Hepatic stellate cell (primary cell): ENCODE results near the gene SERPINA12.
A peak's percentile ranks its signal among the peaks of the same experiment; 100 is the strongest.
"Not testable (repeated sequence)": the region's sequence is repeated elsewhere in the genome, so short reads cannot be mapped to it uniquely, and the experiment has no call there.

Source experiments
- DNase-seq: peaks from one replicate; pipeline ENCODE4 v3.0.0; 2011; ENCODE audit warnings: low spot score

The SERPINA12 gene

GRCh38 chr14:94491511-94491910 lies 17.8 kb downstream of the SERPINA12 start:
- no peak for DNase-seq

GRCh38 chr14:94489336-94489735 lies 19.9 kb downstream of the SERPINA12 start:
- no peak for DNase-seq

- no peak for DNase-seq
Observed at GRCh38 chr14:94486883-94487282, 22.4 kb downstream of the SERPINA12 start.

DNA sequence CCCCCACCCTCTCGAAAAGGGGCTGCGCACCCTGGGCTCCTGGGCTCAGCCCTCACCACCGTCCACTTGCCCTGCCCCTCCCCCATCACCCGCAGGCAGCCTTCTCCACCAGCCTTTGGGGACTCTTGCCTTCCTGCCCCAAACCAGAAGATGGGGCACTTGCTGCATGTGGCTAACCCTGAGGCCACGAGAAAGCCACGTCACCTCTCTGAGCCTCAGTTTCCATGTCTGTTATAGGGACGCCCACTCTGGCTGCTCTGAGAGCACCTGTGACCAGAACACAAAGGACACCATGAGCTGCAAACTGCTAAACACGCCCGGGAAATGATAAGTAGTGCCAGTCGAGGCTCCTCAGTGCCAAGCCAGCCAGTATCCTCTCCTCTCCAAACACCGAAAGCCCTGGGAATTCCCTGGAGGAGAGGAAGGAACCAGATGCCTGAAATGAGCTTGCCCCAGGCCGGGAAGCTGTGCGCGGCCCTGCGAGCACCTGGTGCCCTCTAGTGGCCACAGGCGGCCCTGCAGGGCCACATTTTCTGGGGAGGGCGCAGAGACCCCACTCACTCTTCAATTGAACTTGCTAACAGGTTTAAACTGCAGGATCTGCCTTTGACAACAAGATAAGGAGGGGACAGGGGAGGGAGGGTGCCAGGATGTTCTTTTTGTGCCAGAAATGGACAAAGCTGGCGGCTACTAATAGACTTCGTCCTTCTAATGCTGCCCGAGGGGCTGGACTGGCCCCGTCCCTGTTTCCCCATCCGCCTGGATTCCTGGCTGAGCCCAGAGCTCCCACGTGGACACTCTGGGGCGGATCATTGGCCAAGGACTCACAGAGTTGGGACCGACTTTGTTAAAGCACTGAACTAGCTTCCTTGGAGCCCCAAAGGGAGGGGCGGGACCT lies 23.1 kb downstream of the SERPINA12 start:
- DNase-seq: peak; percentile 88

DNA sequence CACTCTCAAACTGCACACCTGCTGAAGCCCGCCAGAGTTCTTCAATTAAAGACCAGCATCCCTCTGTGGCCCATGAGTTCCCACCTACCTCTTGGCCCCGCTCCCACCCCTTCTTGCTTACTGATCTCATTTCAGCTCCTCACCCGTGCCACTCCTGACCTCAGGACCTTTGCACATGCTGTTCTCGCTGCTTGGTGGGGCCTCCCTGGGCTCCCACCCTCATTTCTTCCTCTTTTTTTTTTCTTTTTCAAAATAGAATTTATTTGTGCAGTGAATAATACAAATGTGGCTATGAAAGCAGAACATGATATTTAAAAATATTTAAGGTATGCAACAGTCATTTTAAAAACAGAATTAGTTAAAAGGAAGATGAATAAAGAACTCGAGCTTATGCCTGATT lies 24.8 kb downstream of the SERPINA12 start:
- no peak for DNase-seq

- DNase-seq: peak; percentile 35
Observed at GRCh38 chr14:94483729-94484275, 25.5 kb downstream of the SERPINA12 start.

DNA sequence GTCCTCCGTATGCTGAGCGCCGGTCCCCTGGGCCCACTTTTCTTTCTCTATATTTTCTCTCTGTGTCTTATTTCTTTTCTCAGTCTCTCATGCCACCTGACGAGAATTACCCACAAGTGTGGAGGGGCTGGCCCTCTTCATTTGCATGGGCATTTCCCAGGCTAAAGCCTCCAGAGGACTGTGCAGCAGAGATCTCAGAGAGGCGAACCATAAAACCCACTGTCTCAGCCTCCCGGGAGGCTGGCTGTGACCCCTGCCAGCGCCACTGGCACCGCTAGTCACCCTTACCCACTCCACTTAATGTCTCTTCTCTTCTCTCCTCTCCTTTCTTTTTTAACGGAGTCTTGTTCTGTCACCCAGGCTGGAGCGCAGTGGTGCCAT lies 26.2 kb downstream of the SERPINA12 start:
- no peak for DNase-seq

- DNase-seq: not testable (repeated sequence)
Observed at GRCh38 chr14:94482132-94483070, 26.9 kb downstream of the SERPINA12 start.

DNA sequence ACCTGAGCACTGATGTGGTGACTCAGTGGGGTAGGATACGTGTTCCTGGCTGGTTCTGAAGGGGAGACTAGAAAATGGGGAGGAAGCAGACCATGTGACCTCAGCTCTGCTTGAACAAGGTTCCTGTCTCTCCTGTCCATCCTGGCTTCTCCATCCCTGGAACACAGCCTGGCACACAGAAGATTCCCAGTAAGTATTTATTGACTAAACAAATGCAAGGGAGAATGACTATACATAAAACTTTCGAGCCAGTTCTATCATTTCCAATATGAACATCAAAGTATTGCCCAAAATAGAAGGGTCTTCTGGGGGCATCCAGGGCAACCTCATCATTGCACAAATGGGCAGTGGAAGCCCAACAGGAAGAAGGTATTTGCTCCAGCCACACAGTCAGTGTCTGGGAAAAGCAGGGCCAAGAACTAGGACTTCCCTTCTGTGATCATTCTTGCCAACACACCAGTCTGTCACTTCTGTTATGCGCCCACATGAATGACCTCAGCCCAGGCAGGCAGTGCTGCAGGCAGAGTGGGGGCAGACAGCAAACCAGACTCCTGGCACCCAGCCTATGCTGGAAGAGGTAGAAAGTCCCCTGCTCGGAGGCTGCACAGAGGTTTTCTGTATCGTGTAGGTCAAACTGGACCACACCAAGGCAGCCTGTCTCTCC lies 27.7 kb downstream of the SERPINA12 start:
- DNase-seq: peak; percentile 53

GRCh38 chr14:94480809-94481208 lies 28.5 kb downstream of the SERPINA12 start:
- no peak for DNase-seq

DNA sequence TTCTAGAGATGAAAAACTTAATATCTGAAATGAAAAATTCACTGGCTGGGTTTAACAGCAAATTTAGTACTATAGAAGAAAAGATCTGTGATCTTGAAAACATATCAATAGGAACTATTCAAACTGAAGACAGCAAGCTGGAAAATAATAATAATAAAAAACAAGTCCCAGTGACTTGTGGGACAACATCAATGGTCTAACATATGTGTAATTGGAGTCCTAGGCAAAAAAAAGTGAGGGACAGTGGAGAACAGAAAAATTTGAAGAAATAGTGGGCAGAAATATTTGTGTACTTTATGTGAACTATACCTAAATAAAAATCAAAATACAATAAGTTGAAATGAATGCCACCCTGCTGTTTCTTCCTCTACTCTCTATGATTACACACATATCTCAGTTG lies 30.8 kb downstream of the SERPINA12 start:
- no peak for DNase-seq

DNA sequence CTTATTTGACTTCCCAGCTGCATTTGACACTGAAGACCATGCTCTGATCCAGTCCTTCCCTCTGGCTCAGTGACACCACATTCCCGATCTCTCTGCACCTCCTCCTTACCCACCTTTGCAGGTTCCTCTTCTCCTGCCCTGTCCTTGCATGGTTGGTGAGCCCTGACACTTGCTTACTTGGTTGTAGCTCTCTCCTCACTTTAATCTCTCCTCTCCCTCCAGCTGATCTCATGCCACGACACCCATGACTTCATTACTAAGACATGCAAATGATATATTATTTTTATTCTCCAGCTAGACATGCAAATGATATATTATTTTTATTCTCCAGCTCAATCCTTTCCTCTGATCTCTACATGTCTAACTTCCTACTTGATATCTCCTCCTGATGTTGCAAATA lies 33.2 kb downstream of the SERPINA12 start, which contains the start of gene SERPINA9:
TSS of gene SERPINA9 (minus strand) at position 175 of the 400 bp plus-strand sequence. CDS start 6,357 bp downstream, outside the sequence.
- no peak for DNase-seq

DNA sequence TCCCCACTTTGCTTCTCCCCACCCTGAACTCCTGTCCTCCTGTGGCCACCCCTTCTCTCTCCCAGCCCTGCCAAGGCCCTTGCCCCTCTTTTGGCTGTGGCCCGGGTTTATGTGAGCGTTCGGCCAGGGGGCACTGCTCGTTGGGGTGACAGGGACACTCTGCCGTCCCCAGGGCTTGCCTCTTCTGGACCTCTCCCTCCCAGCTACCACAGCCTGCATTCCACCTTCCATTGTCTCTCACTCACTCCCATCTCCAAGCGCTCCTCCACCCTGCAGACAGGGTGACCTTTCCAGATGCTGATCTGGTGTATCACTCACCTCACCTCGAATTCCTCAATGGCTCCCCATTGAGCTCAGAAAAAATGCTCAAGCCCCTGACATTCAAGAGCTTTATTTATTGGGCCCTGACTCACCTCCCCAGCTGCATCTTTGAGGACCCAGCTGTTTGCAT lies 34.7 kb downstream of the SERPINA12 start:
- no peak for DNase-seq

- no peak for DNase-seq
Observed at GRCh38 chr14:94473666-94474410, 35.4 kb downstream of the SERPINA12 start.

DNA sequence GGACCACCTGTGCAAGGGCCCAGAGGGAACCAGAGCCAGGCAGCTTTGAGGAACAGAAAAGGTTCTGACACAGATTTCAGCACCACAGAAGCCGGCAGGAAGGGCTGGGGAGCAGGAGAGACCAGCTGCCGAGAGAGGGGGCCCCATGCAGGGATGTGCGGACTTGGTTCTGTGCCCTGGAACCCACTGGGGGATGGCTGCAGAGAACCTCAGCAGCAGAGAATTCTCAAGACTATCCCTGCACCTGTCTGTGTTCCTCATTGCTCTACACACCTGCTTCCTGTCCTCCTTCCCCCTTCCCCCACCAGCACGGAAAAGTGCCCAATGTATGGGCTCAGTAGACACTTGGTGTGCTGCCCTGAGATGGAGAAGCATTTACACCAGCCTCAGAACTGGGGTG lies 36.4 kb downstream of the SERPINA12 start:
- DNase-seq: no peak

DNA sequence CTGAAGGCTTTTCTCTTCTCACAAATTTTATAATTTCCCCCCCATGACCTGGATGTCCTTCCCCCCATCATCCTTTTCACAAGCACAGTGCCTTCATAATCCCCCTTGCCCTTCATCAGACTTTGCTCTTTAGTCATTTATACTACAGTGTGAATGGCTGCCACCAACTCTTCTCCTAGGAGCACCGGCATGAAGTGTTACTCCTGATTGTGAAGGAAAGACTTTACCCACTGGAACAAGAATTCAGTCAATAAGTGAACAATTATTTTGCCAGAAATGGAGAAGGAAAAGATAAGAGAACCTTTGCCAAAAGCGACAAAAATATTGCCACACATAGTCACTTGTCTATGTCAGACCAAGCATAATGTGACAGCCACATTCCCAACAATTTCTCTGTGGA lies 38.2 kb downstream of the SERPINA12 start:
- DNase-seq: no peak

DNA sequence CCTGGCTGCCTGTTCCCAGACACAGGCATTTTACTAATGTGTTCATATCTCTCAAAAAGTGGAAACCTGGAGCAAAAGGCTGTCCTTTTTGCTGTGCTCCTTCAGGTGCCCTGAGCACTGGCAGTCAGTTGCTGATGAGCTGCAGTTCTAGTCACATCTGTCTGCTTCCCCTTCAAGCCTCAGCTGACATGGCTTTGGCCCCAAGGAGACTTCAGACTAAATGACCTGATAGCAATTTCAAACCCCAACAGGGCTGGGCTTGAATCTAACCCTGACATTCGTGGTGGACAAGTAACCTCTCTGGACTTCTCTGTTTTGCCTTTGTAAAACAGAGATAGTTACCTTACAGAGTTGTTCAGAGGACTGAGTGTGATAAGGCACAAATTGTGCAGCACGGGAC lies 39.0 kb downstream of the SERPINA12 start:
- DNase-seq: no peak

GRCh38 chr14:94469261-94469660 lies 40.0 kb downstream of the SERPINA12 start:
- no peak for DNase-seq

DNA sequence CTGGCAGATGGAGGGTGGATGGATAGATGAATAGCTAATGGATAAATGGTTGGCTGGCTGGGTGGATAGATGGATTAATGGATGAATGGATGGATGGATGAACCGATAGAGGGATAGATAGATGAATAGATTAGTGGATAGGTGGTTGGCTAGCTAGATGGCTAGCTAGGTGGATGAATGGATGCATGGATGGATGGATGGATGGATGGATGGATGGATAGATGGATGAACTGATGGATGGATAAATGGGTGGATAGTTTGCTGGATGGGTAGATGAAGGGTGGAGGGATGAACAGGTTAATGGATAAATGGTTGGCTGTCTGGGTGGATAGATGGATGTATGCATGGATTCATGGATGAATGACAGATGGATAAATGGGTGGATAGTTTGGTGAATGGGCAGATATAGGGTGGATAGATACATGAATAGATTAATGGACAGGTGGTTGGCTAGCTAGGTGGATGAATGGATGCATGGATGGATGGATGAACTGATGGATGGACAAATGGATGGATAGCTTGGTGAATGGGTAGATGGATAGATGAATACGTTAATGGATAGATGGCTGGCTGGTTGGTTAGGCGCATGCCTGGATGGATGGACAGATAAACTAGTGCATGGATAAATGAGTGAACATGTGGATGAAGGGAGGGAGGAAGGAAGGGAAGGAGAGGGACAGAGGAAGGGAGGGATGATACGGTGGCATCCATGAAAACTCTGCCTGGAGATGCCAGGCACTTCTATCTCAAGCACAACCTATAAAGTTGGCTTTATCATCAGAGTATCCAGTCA lies 41.3 kb downstream of the SERPINA12 start:
- DNase-seq: no peak

- no peak for DNase-seq
Observed at GRCh38 chr14:94466706-94467370, 42.4 kb downstream of the SERPINA12 start.
